HG02870 (cell line): ENCODE measurements around the gene GNG4.
"Not testable (repeated sequence)": the region's sequence is repeated elsewhere in the genome, so short reads cannot be mapped to it uniquely, and the experiment has no call there.

ENCODE experiments used
- ATAC-seq: cut with Tn5 transposase; IDR thresholded peaks from one replicate; pipeline ENCODE4 v1.9.1; 2021; ENCODE audit warnings: mild to moderate bottlenecking, moderate library complexity; ENCODE audit not compliant: unreplicated experiment

Gene GNG4

GRCh38 chr1:235546369-235547155 is 103.0 kb downstream of the GNG4 start:
- not testable (repeated sequence) for ATAC-seq

- ATAC-seq, result no peak
Measured at GRCh38 chr1:235545292-235545930, 104.2 kb downstream of the GNG4 start.

GRCh38 chr1:235542845-235543244 is 106.7 kb downstream of the GNG4 start:
- ATAC-seq, result not testable (repeated sequence)

GRCh38 chr1:235533476-235534168 is 116.0 kb downstream of the GNG4 start:
- no peak for ATAC-seq

GRCh38 chr1:235532360-235532759 is 117.2 kb downstream of the GNG4 start:
- ATAC-seq, result no peak

- ATAC-seq, result no peak
Measured at GRCh38 chr1:235527196-235527814, 122.3 kb downstream of the GNG4 start.

- ATAC-seq, result no peak
Measured at GRCh38 chr1:235525314-235525713, 124.3 kb downstream of the GNG4 start.

GRCh38 chr1:235516862-235517446 is 132.6 kb downstream of the GNG4 start:
- no peak for ATAC-seq

GRCh38 chr1:235515844-235516512 is 133.6 kb downstream of the GNG4 start:
- no peak for ATAC-seq

- no peak for ATAC-seq
Measured at GRCh38 chr1:235513495-235514366, 135.9 kb downstream of the GNG4 start.

- ATAC-seq, result no peak
Measured at GRCh38 chr1:235511470-235512240, 137.9 kb downstream of the GNG4 start.

GRCh38 chr1:235510823-235511222 is 138.8 kb downstream of the GNG4 start:
- ATAC-seq, result no peak

- ATAC-seq, result no peak
Measured at GRCh38 chr1:235507623-235508022, 142.0 kb downstream of the GNG4 start.

- ATAC-seq, result peak; percentile 73
Measured at GRCh38 chr1:235504494-235505222, 144.9 kb downstream of the GNG4 start.

- peak; percentile 30 for ATAC-seq
Measured at GRCh38 chr1:235504122-235504493, 145.5 kb downstream of the GNG4 start, which contains the start of gene B3GALNT2. TSS of gene B3GALNT2 (minus strand) at chr1:235504452. CDS start at chr1:235504252, 200 bp downstream.

- ATAC-seq, result peak; percentile 10
Measured at GRCh38 chr1:235503403-235504121, 146.0 kb downstream of the GNG4 start.
